Loucy (cell line): ENCODE data around the gene MSANTD2.
"Not testable (repeated sequence)": the region's sequence is repeated elsewhere in the genome, so short reads cannot be mapped to it uniquely, and the experiment has no call there.

Experiments used
- H2AFZ ChIP-seq: fragments of 200-600 bp; sonication (generic); 2 replicates; pipeline ENCODE4 v1.6.0; 2016; ENCODE audit warnings: antibody characterized with exemption, mild to moderate bottlenecking, low read length, moderate library complexity
- H3F3A ChIP-seq: fragments of 200-600 bp; 2 replicates; pipeline ENCODE4 v1.6.0; 2016; ENCODE audit warnings: antibody characterized with exemption, low read depth, mild to moderate bottlenecking
- H3K27me3 ChIP-seq: fragments of 200-600 bp; sonication (generic); 2 replicates; pipeline ENCODE4 v1.6.1; 2014; ENCODE audit warnings: low read length, mild to moderate bottlenecking; ENCODE audit not compliant: insufficient read depth, poor library complexity, severe bottlenecking
- H3K36me3 ChIP-seq: fragments of 200-600 bp; sonication (generic); 2 replicates; pipeline ENCODE4 v1.6.1; 2016; ENCODE audit warnings: low read length; ENCODE audit not compliant: insufficient read depth
- H3K4me1 ChIP-seq: fragments of 200-600 bp; sonication (generic); 2 replicates; pipeline ENCODE4 v1.5.1; 2014; ENCODE audit warnings: low read length, mild to moderate bottlenecking; ENCODE audit not compliant: insufficient read depth, poor library complexity, severe bottlenecking
- H3K4me2 ChIP-seq: fragments of 200-600 bp; sonication (generic); 2 replicates; pipeline ENCODE4 v1.6.0; 2014; ENCODE audit warnings: antibody characterized with exemption, low read length, low read depth, mild to moderate bottlenecking; ENCODE audit not compliant: poor library complexity, severe bottlenecking
- H3K4me3 ChIP-seq: fragments of 200-600 bp; sonication (generic); 2 replicates; pipeline ENCODE4 v1.5.1; 2014; ENCODE audit warnings: low read length, mild to moderate bottlenecking, mixed read lengths; ENCODE audit not compliant: poor library complexity, severe bottlenecking
- H3K79me2 ChIP-seq: fragments of 200-600 bp; sonication (generic); 2 replicates; pipeline ENCODE4 v1.6.1; 2014; ENCODE audit warnings: low read length; ENCODE audit not compliant: insufficient read depth
- H3K9ac ChIP-seq: fragments of 200-600 bp; sonication (generic); 2 replicates; pipeline ENCODE4 v1.6.0; 2014; ENCODE audit warnings: mild to moderate bottlenecking, low read depth, low read length, moderate library complexity; ENCODE audit not compliant: poor library complexity, severe bottlenecking
- H3K9me2 ChIP-seq: fragments of 200-600 bp; sonication (generic); replicated peaks from 2 replicates; pipeline ENCODE4 v1.6.1; 2016; ENCODE audit warnings: low read depth, low read length, mixed read lengths
- H3K9me3 ChIP-seq: fragments of 200-600 bp; sonication (generic); 2 replicates; pipeline ENCODE4 v1.6.1; 2014; ENCODE audit warnings: mild to moderate bottlenecking, antibody characterized with exemption, low read length, low read depth; ENCODE audit not compliant: insufficient read depth
- H4K20me1 ChIP-seq: fragments of 200-600 bp; sonication (generic); 2 replicates; pipeline ENCODE4 v1.6.0; 2014; ENCODE audit warnings: antibody characterized with exemption, low read length, mild to moderate bottlenecking; ENCODE audit not compliant: insufficient read depth, poor library complexity, severe bottlenecking
- EZH2phosphoT487 ChIP-seq: fragments of 200-600 bp; IDR thresholded peaks from 2 replicates; pipeline ENCODE4 v1.6.1; 2018; ENCODE audit warnings: antibody characterized with exemption, mild to moderate bottlenecking, moderate library complexity, borderline replicate concordance
- TF ChIP-seq, protein P1 (sequence below): fragments of 200-600 bp; sonication (generic); conservative IDR thresholded peaks from 2 replicates; pipeline ENCODE4 v1.5.1; 2014; ENCODE audit warnings: mild to moderate bottlenecking, antibody characterized with exemption, low read length

The MSANTD2 gene

DNA sequence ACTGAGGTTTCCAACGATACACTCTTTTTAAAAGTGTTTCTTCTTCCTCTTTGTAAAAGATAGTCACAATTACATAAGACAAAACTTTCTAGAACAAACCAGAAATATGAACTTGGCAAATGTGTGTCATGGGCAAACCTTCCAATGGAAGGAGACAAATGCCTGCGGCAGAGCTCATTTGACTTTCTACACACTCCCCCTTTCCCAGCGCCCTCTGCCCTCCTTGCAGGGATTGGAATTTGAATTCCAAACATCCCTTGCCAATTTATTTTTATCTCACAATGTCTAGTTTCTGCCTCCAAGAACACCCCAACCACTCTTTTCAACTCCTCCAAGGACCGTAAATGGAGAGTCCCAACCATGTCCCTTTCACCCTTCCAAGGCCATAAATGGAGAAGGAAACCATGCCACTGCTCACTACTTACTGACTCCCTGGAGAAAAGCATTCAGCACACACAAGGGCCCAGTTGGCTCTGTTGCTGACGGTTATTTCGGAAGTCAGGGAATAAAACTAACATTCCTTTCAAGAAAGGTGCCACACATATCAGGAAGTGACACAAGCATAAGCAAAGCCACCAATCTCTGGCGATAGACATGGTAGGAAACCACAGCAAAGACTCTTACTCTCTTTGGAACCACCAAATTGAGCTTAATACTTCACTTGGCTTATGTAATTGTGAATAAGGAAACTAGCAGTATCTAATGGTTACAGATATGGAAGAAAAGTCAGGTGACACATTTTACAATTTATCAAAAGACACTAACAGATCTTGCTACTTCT, 23.2 kb downstream of the MSANTD2 start:
- Histone ChIP-seq H3K9ac (no peak overlapping the region), H4K20me1 (no peaks in the 10 kb centered on the region), H3K9me3 (no peaks in the 10 kb centered on the region), H3K4me3 (no peak overlapping the region), H3K79me2 (no peaks in the 10 kb centered on the region), H2AFZ (no peak overlapping the region), H3K27me3 (no peaks in the 10 kb centered on the region), H3K4me1 (peaks cover 9% of the 10 kb centered on the region), H3K4me2 (no peak overlapping the region), H3K9me2 (no peaks in the 10 kb centered on the region), H3K36me3 (peaks cover 3% of the 10 kb centered on the region; the same call in 1 of the 2 replicates), H3F3A (no peaks in the 10 kb centered on the region)
- TF ChIP-seq EZH2phosphoT487: no peak
- TF ChIP-seq, protein P1, sequence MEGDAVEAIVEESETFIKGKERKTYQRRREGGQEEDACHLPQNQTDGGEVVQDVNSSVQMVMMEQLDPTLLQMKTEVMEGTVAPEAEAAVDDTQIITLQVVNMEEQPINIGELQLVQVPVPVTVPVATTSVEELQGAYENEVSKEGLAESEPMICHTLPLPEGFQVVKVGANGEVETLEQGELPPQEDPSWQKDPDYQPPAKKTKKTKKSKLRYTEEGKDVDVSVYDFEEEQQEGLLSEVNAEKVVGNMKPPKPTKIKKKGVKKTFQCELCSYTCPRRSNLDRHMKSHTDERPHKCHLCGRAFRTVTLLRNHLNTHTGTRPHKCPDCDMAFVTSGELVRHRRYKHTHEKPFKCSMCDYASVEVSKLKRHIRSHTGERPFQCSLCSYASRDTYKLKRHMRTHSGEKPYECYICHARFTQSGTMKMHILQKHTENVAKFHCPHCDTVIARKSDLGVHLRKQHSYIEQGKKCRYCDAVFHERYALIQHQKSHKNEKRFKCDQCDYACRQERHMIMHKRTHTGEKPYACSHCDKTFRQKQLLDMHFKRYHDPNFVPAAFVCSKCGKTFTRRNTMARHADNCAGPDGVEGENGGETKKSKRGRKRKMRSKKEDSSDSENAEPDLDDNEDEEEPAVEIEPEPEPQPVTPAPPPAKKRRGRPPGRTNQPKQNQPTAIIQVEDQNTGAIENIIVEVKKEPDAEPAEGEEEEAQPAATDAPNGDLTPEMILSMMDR: no peak

GRCh38 chr11:124770959-124771358, 29.2 kb downstream of the MSANTD2 start:
- not testable (repeated sequence) for H3K9me2 ChIP-seq, H3K4me3 ChIP-seq, H3K27me3 ChIP-seq, H3K79me2 ChIP-seq, H4K20me1 ChIP-seq, H3K4me1 ChIP-seq, H2AFZ ChIP-seq, H3F3A ChIP-seq, H3K4me2 ChIP-seq, H3K9ac ChIP-seq, H3K9me3 ChIP-seq
- H3K36me3 ChIP-seq: peaks cover 30% of the 10 kb centered on the region; the same call in 1 of the 2 replicates

- no peak for TF ChIP-seq EZH2phosphoT487
- TF ChIP-seq, protein P1: no peak
- Histone ChIP-seq H3K4me3 (no peak overlapping the region), H3K36me3 (peaks cover 30% of the 10 kb centered on the region; the same call in 1 of the 2 replicates), H2AFZ (no peak overlapping the region), H3K9ac (no peak overlapping the region), H3K9me2 (no peaks in the 10 kb centered on the region), H3K27me3 (no peaks in the 10 kb centered on the region), H3K4me1 (no peaks in the 10 kb centered on the region), H3K4me2 (no peak overlapping the region), H4K20me1 (no peaks in the 10 kb centered on the region), H3K9me3 (no peaks in the 10 kb centered on the region), H3K79me2 (no peaks in the 10 kb centered on the region), H3F3A (no peaks in the 10 kb centered on the region)
Observed at GRCh38 chr11:124769806-124770774, 30.1 kb downstream of the MSANTD2 start.
